Non-pigmented ciliary epithelial cell (primary cell): ENCODE results near the gene NUP93.

Experiments used
- DNase-seq: peaks from one replicate; pipeline ENCODE4 v3.0.0-alpha.2; 2010; ENCODE audit warnings: low read depth

Gene NUP93

GRCh38 chr16:56743840-56744239 lies 13.9 kb downstream of the NUP93 start:
- no peak for DNase-seq

GRCh38 chr16:56744996-56745640 lies 15.2 kb downstream of the NUP93 start:
- DNase-seq: no peak

- no peak for DNase-seq
Measured at GRCh38 chr16:56747486-56748045, 17.6 kb downstream of the NUP93 start.

- no peak for DNase-seq
Measured at GRCh38 chr16:56748191-56748590, 18.3 kb downstream of the NUP93 start.

GRCh38 chr16:56748826-56749225 lies 18.9 kb downstream of the NUP93 start:
- DNase-seq: no peak

- DNase-seq: no peak
Measured at GRCh38 chr16:56749672-56750491, 20.0 kb downstream of the NUP93 start.

- DNase-seq: no peak
Measured at GRCh38 chr16:56753410-56753809, 23.5 kb downstream of the NUP93 start.

GRCh38 chr16:56755038-56755437 lies 25.1 kb downstream of the NUP93 start:
- no peak for DNase-seq

- DNase-seq: no peak
Measured at GRCh38 chr16:56758432-56758831, 28.5 kb downstream of the NUP93 start.

- no peak for DNase-seq
Measured at GRCh38 chr16:56758930-56759329, 29.0 kb downstream of the NUP93 start.

- DNase-seq: no peak
Measured at GRCh38 chr16:56763291-56763916, 33.5 kb downstream of the NUP93 start.

- DNase-seq: no peak
Measured at GRCh38 chr16:56764835-56765234, 34.9 kb downstream of the NUP93 start.

- no peak for DNase-seq
Measured at GRCh38 chr16:56765949-56766348, 36.0 kb downstream of the NUP93 start.

GRCh38 chr16:56767024-56767423 lies 37.1 kb downstream of the NUP93 start:
- no peak for DNase-seq

- DNase-seq: no peak
Measured at GRCh38 chr16:56769677-56770076, 39.7 kb downstream of the NUP93 start.

GRCh38 chr16:56771558-56772279 lies 41.8 kb downstream of the NUP93 start:
- DNase-seq: no peak

- DNase-seq: no peak
Measured at GRCh38 chr16:56773532-56773931, 43.6 kb downstream of the NUP93 start.

GRCh38 chr16:56774016-56774680 lies 44.2 kb downstream of the NUP93 start:
- DNase-seq: no peak

- DNase-seq: no peak
Measured at GRCh38 chr16:56775162-56775561, 45.2 kb downstream of the NUP93 start.

- DNase-seq: no peak
Measured at GRCh38 chr16:56776562-56776961, 46.6 kb downstream of the NUP93 start.

GRCh38 chr16:56777001-56777400 lies 47.1 kb downstream of the NUP93 start:
- DNase-seq: no peak

- DNase-seq: no peak
Measured at GRCh38 chr16:56777482-56777881, 47.6 kb downstream of the NUP93 start.
